NAMALWA (cell line): Measurements from ENCODE around the gene VSIR.

Source experiments
- DNase-seq: peaks from one replicate; pipeline ENCODE4 v3.0.0-alpha.2; 2015; ENCODE audit warnings: low spot score

Gene VSIR

GRCh38 chr10:71773221-71773971 is at the start of gene VSIR:
TSS of gene VSIR (minus strand) at chr10:71773520. CDS start at chr10:71773439, 81 bp downstream.
- DNase-seq = peak; percentile 77

DNA sequence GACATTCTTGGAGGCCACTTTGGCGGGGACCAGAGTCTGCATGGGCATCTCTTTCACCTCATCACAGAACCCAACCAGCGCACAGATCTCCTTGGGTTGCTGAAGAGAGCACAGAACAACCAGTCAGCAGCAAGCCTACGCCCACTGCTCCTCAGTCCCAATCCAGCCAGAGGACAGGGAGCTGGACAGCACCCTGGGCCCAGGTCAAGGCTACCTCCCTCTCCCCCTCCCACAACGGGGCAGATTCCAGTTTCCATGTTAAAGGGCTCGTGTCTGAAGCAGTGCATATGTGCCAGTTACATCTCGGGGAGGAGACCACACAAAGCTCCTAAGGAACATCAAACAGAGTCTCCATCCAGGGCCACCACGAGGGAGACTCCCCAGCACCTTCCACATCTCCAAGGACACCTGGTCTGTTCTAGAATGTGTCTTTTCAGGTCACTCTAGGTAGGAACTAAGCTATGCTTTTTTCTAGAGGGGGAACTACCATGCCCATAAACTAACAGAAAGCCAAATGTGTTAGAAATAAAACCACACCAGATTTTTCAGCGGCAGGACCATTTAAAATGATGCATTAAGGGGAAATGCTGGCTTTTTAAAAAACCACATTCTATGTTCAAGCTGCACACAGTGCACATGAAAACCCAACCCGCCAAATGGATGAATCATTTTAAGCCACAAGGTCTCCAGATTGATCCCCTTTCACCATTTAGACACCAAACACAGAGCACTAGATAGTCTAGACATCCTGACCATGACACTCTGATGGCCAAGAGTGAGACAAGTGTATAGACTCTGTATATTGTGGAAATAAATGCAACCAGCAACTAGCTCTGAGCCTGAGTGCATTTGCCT is 48.8 kb upstream of the VSIR start:
- no peak for DNase-seq

GRCh38 chr10:71820966-71821365 is 47.6 kb upstream of the VSIR start:
- DNase-seq = no peak

GRCh38 chr10:71819985-71820384 is 46.7 kb upstream of the VSIR start:
- DNase-seq = no peak

- DNase-seq = no peak
Observed at GRCh38 chr10:71819441-71819861, 46.1 kb upstream of the VSIR start.

GRCh38 chr10:71818674-71819260 is 45.4 kb upstream of the VSIR start:
- DNase-seq = no peak

GRCh38 chr10:71817831-71818655 is 44.7 kb upstream of the VSIR start:
- DNase-seq = no peak

- DNase-seq = no peak
Observed at GRCh38 chr10:71816936-71817618, 43.8 kb upstream of the VSIR start.

DNA sequence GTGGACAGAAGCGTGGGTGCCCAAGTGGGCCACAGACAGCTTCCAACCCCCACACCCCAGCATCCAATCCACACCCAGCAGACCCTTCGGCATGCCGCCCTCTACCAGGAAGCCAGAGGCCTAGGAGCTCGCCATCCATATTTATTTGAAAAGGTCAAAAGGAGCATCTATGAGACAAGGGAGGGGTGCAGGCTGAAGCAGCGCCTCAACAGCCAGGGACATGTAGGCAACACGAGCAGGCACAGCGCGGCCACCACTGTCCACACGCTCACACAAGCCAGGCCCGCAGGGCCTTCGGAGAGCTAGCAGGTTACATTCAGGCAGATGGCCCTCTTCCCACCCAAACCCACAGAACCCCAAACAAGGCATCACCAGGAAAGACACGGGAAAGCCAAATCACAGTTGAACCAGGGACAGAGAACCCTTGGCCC is 43.1 kb upstream of the VSIR start:
- no peak for DNase-seq

GRCh38 chr10:71815515-71816130 is 42.3 kb upstream of the VSIR start:
- no peak for DNase-seq

- DNase-seq = no peak
Observed at GRCh38 chr10:71814922-71815411, 41.6 kb upstream of the VSIR start.

DNA sequence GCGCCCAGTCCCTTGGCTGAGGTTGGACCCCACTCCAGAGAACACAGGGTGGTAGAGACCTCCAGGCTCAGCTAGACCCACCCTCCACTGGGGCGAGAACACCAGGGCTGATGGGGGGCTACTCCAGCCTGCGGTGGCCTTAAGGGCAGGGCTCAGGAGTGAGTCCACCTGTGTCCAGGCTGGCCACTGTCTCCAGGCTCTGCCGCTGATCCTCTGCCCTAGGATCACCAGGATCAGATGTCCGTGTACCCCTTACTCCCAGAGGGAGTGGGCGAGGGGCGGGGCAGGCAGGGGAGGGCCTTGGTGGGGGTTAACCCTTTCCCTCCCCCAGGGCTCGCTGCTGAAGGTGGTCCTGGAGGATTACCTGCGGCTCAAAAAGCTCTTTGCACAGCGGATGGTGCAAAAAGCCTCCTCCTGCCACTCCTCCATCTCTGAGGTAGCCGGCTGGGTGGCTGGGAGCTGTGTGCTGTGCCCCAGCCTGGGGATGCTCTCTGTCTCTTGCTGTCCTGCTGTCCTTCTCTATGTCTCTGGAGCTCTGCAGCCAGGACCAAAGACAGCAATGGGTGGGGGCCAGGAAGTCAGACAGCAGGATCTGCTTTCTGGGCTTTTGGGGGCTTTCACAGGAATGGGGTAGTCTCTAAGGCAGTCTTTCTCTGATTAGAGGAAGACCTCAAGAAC is 39.7 kb upstream of the VSIR start:
- DNase-seq = no peak

DNA sequence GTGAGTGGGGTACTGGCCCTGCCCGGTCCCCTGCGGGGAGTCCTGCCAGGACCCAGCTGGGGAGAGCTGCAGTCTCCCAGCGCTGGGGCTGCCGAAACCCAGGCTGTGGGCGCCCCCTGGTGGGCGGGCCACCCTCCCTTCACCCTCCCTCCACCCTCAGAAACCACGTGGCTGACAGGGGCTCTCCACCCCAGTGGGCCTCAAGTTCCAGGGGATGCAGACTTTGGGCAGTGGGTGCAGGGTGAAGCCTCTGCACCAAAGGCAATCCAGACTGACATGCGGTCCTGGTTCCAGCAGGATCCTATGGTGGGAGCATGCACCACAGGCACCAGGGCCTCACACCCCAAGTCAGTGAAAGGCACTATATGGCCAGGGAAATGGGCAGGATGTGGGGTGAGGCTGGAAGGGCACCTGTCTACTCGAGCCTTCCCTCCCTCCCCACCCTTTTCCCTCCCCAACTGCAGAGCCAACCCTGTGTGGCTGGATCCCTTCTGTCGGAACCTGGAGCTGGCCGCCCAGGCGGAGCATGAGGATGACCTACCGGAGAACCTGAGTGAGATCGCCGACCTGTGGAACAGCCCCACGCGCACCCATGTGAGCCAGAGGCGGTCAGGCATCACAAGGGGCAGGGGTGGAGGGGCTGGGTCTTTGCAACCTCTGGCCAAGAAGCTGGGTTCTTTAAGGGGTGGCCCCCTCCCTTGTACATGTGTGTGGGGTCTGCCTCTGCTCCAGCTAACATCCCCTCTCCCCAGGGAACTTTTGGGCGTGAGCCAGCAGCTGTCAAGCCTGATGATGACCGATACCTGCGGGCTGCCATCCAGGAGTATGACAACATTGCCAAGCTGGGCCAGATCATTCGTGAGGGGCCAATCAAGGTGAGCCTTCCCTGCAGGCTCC is 38.9 kb upstream of the VSIR start:
- DNase-seq = peak; percentile 63

- no peak for DNase-seq
Observed at GRCh38 chr10:71811351-71811750, 38.0 kb upstream of the VSIR start.

- DNase-seq = no peak
Observed at GRCh38 chr10:71810048-71810750, 36.9 kb upstream of the VSIR start.

- DNase-seq = no peak
Observed at GRCh38 chr10:71809628-71810027, 36.3 kb upstream of the VSIR start.

DNA sequence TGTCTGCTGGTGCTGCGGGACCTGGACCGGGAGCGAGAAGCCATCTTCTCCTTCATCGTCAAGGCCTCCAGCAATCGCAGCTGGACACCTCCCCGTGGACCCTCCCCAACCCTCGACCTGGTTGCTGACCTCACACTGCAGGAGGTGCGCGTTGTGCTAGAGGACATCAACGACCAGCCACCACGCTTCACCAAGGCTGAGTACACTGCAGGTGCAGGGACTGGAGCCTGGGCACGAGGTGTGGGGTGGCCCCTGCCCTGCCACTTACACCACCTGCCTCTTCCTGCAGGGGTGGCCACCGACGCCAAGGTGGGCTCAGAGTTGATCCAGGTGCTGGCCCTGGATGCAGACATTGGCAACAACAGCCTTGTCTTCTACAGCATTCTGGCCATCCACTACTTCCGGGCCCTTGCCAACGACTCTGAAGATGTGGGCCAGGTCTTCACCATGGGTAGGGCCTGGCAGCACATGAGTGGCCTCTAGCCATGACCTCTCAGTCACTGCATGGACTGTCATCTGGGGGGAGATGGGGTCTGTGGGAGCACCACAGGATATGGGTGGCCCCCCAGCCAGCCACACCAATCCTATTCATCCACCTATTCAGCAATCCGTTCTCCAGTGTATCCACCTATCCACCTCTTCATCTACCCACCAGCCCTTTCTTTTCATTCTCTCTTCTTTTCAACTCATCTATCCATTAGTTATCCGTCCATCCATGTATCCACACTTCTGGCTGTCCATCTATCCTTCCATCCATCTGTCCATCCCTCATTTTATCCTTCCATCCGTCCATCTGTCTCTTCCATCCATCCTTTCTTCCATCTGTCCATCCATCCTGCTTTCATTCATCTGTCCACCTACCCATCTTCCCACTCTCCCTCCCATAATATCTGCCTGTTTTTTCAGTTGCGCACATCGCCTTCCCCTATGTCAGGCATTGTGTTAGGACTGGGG is 34.5 kb upstream of the VSIR start:
- DNase-seq = no peak
